Hepatocyte (in vitro differentiated cells): Measurements from ENCODE around the gene SEL1L3.

ENCODE experiments used
- EZH2phosphoT487 ChIP-seq: fragments of 200-600 bp; sonication (generic); IDR thresholded peaks from one replicate; pipeline ENCODE4 v1.6.1; 2018; ENCODE audit warnings: antibody characterized with exemption, mild to moderate bottlenecking, low read depth, moderate library complexity; ENCODE audit not compliant: unreplicated experiment, severe bottlenecking
- TF ChIP-seq, protein P1 (sequence below): fragments of 200-600 bp; sonication (generic); IDR thresholded peaks from 2 replicates; pipeline ENCODE4 v1.5.1; 2016; ENCODE audit warnings: antibody characterized with exemption, mild to moderate bottlenecking; ENCODE audit not compliant: poor library complexity

DNA sequence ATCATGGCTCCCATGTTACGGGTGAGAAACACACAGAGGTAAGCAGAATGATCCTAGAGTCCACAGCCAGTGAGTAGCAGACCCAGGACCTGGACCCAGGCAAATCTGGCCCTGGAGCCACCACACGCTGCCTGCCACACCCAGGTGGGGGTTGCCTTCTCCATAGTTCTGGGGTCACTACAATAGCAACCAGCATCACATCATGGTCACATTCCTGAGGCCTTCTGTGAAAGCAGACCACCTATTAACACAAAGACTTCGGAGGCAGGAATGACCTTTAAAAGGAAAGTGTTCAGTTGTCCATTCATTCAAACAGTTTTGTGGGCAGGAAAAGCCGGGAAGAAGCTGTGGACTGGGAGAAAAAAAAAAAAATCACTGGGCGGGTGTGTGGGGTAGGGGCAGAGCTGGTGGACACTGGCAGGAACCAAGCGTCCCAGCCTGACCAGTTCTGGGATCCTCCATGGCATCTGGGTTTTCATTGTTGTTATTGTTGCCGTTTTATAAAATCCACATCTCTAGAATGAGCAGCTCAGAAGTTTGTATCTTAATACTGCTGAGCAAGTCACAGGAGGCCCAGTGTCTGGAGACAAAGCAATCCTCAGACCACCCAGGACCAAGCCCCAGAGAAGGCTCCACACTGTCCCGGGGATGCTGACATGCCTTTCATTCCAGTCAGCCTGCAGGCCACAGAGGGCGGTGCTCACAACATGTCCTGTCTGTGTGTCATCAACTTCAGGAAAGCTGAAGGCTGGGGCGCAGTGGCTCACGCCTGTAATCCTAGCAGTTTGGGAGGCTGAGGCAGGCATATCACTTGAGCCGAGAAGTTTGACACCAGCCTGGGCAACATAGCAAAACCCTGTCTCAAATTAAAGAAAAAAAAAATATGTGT, 67.0 kb downstream of the SEL1L3 start:
- TF ChIP-seq, protein P1, sequence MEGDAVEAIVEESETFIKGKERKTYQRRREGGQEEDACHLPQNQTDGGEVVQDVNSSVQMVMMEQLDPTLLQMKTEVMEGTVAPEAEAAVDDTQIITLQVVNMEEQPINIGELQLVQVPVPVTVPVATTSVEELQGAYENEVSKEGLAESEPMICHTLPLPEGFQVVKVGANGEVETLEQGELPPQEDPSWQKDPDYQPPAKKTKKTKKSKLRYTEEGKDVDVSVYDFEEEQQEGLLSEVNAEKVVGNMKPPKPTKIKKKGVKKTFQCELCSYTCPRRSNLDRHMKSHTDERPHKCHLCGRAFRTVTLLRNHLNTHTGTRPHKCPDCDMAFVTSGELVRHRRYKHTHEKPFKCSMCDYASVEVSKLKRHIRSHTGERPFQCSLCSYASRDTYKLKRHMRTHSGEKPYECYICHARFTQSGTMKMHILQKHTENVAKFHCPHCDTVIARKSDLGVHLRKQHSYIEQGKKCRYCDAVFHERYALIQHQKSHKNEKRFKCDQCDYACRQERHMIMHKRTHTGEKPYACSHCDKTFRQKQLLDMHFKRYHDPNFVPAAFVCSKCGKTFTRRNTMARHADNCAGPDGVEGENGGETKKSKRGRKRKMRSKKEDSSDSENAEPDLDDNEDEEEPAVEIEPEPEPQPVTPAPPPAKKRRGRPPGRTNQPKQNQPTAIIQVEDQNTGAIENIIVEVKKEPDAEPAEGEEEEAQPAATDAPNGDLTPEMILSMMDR: no peak
- TF ChIP-seq EZH2phosphoT487: no peak
